Sigmoid colon (tissue), 7 donors: Measurements from ENCODE around the gene FUT2. TPM values are rescaled to one million over a fixed set of nuclear protein-coding genes. Genes with fewer than 3 reads are reported as not detected.
A peak's percentile ranks its signal among the peaks of the same experiment; 100 is the strongest.

Experiments used
- DNase-seq: peaks from one replicate; pipeline ENCODE4 v3.0.0-alpha.2; 2019
- H3K27ac ChIP-seq, 4 donors: fragments of 200-600 bp; sonication (generic); one replicate each; pipeline ENCODE4 v1.5.1; 2016 to 2019; ENCODE audit warnings: mild to moderate bottlenecking in 1 of 4
- H3K27me3 ChIP-seq, 3 donors: fragments of 200-600 bp; sonication (generic); one replicate each; pipeline ENCODE4 v1.5.1; 2019; ENCODE audit warnings: mild to moderate bottlenecking in 1 of 3
- H3K36me3 ChIP-seq, 4 donors: fragments of 200-600 bp; sonication (generic); one replicate each; pipeline ENCODE4 v1.5.1; 2016 to 2019
- H3K4me1 ChIP-seq, 4 donors: fragments of 200-600 bp; sonication (generic); one replicate each; pipeline ENCODE4 v1.5.1; 2017 to 2019
- H3K4me3 ChIP-seq, 4 donors: fragments of 200-600 bp; sonication (generic); one replicate each; pipeline ENCODE4 v1.5.1; 2017 to 2019; ENCODE audit warnings: mild to moderate bottlenecking in 2 of 4, moderate library complexity in 1 of 4
- H3K9me3 ChIP-seq, 4 donors: fragments of 200-600 bp in 3 of 4; sonication (generic) in 3 of 4; one replicate each; pipeline versions ENCODE4 v1.5.1 to v1.6.1; 2013 to 2019
- EP300 ChIP-seq, 4 donors: sonication (generic); formaldehyde crosslinking; IDR thresholded peaks; one replicate each; pipeline ENCODE4 v1.6.1; 2017; ENCODE audit warnings: antibody characterized with exemption in 4 of 4
- POLR2A ChIP-seq, 2 donors: fragments of 450-650 bp; IDR thresholded peaks; one replicate each; pipeline ENCODE4 v1.6.1; 2016; ENCODE audit warnings: antibody characterized with exemption in 2 of 2, mild to moderate bottlenecking in 2 of 2, moderate library complexity in 2 of 2
- POLR2AphosphoS5 ChIP-seq, 4 donors: sonication (generic); formaldehyde crosslinking; IDR thresholded peaks; one replicate each; pipeline ENCODE4 v1.6.1; 2017; ENCODE audit warnings: antibody characterized with exemption in 4 of 4
- WGBS, 2 donors: extraction: QIAGEN DNeasy Blood & Tissue Kit; methylation state at CpG; one replicate each; pipeline ENCODE4 v1.1.7; 2013; 5-methylcytosine and 5-hydroxymethylcytosine counted together
- intact Hi-C: fragments of 100-400 bp; cut with DNase I; formaldehyde crosslinking; loops from one replicate; pipeline ENCODE4 v1.15.1; 2023
- polyA plus RNA-seq, 3 donors: library from polyadenylated mRNA; stranded (reverse); fragments of 200-250 nt; gene quantifications; one replicate each; pipeline ENCODE4 v1.2.3, GENCODE V29; 2013
- total RNA-seq, 4 donors: library from RNA; depleted of rRNA; stranded (reverse); fragments of >200 nt; gene quantifications; one replicate each; pipeline ENCODE4 v1.1.0, GENCODE V29; 2016
- TF ChIP-seq, protein P1 (sequence below), 4 experiments: fragments of 450-650 bp in 3 of 4; fragments of 200-600 bp in 1 of 4; IDR thresholded peaks; one replicate each; pipeline ENCODE4 v1.5.1; 2016 to 2019; ENCODE audit warnings: antibody characterized with exemption in 4 of 4, mild to moderate bottlenecking in 3 of 4, moderate library complexity in 2 of 4
- donor health status: healthy with polysubstance abuse.
- donor health status: Bipolar disorder and iron deficiency.
- donor health status: healthy.

Gene FUT2
- total and polyA plus RNA-seq, 7 donors = 37.2 to 62.7 (median 59.4) TPM; not detected in 4

DNA sequence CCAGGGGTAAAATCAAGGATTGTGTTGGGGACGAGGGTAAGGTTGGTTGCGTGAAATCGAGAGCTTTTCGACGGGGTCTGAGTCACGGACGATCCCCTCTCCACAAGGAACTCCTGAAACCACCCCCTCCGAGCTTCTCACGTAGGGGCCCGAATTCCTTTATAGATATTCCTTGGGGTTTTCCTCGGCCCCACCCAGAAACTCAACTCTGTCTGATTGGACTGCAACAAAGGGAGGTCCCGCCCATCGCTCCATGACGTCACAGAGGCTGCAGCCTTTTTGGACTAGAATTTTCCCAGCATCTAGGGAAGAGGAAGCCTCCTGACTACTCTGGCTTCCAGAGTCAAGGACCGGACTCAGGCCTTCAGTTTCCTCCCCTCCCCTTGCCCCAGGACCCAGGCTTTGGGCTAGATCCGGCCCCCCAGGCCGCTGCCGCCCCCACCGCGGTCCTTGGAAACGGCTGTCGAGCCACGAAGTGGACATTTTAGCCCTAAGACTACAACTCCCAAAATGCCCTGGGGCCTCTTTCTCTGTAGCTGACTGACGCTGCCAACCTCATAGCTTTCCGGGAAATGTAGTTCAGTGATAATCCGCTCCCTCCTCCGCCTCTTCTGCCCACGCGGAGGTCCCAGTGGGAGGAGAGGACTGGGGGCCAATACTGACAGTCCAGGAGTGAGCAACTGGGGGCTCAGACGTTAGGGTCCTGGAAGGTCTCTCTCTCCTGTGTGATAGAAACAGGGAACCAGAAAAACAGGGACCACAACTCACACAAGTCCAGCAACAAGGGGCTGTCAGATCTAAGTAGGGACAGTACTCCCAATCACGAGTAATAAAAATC is 51.2 kb downstream of the FUT2 start, which contains the start of gene IZUMO1:
Gene IZUMO1, minus strand, starts transcription at position 172 of the 838 bp plus-strand sequence. CDS start 1,050 bp downstream, outside the sequence.
- TF ChIP-seq POLR2A (IDR thresholded peaks at IDR 0.05) = no peak
- TF ChIP-seq EP300 (IDR thresholded peaks at IDR 0.05) = no peak
- TF ChIP-seq POLR2AphosphoS5 (IDR thresholded peaks at IDR 0.05) = no peak
- TF ChIP-seq, protein P1, sequence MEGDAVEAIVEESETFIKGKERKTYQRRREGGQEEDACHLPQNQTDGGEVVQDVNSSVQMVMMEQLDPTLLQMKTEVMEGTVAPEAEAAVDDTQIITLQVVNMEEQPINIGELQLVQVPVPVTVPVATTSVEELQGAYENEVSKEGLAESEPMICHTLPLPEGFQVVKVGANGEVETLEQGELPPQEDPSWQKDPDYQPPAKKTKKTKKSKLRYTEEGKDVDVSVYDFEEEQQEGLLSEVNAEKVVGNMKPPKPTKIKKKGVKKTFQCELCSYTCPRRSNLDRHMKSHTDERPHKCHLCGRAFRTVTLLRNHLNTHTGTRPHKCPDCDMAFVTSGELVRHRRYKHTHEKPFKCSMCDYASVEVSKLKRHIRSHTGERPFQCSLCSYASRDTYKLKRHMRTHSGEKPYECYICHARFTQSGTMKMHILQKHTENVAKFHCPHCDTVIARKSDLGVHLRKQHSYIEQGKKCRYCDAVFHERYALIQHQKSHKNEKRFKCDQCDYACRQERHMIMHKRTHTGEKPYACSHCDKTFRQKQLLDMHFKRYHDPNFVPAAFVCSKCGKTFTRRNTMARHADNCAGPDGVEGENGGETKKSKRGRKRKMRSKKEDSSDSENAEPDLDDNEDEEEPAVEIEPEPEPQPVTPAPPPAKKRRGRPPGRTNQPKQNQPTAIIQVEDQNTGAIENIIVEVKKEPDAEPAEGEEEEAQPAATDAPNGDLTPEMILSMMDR (IDR thresholded peaks at IDR 0.05) = no peak
- intact Hi-C loops = loop anchor here (5.0 kb wide), 1 partner anchor 35 kb away; no protein-coding TSS in a partner anchor
- Histone ChIP-seq H3K9me3 (no peaks in the 10 kb centered on the region), H3K27ac (peak within 1 kb of the TSS; percentile 25 to 68 (median 54)), H3K36me3 (no peaks in the 10 kb centered on the region), H3K4me1 (peaks cover 0 to under 1% (median under 1%) of the 10 kb centered on the region in 4 donors), H3K27me3 (peaks cover 15 to 47% (median 44%) of the 10 kb centered on the region in 3 donors), H3K4me3 (peak within 1 kb of the TSS; percentile 16 to 47 (median 32))
- WGBS, 2 donors = 11 to 25% methylated on average over 31 of the region's 31 CpGs
- peak; percentile 84 for DNase-seq

DNA sequence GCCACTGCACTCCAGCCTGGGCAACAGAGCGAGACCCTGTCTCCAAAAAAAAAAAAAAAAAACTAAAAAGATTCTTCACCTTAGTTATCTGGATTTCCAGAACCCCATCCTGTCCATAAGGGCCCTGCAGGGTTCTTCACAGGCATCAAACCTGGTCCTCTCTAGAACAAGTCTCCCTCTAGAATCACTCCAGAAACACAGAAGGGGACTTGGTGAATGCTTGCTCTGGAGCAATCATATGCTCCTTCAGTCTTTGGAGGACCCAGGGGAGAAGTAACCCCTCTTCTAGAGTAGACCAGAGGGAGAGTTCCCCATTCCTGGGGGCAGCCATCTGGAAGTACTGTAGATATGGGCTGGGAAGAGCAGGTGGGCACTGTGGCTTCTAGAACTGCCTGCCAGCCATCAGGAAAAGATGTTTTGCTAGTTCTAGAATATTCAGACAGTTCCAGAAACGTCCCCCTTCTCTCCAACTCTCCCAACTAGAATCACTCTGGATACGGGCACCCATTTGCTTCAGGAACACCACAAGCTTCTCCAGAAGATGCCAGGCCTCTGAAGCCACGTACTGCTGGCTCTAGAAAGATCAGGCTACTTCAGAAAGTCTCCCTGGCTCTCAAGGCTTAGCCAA is 53.9 kb downstream of the FUT2 start:
- H3K4me1 ChIP-seq = peaks cover 0 to 15% (median 13%) of the 10 kb centered on the region in 4 donors
- intact Hi-C loops = loop anchor here (5.0 kb wide), 1 partner anchor 37 kb away; no protein-coding TSS in a partner anchor
- TF ChIP-seq, protein P1 (IDR thresholded peaks at IDR 0.05) = no peak
- no peak for TF ChIP-seq EP300 (IDR thresholded peaks at IDR 0.05)
- TF ChIP-seq POLR2A (IDR thresholded peaks at IDR 0.05) = no peak
- no peak for TF ChIP-seq POLR2AphosphoS5 (IDR thresholded peaks at IDR 0.05)
- H3K4me3 ChIP-seq = no peak overlapping the region
- DNase-seq = no peak
- H3K36me3 ChIP-seq = no peaks in the 10 kb centered on the region
- H3K9me3 ChIP-seq = no peaks in the 10 kb centered on the region
- no peak overlapping the region for H3K27ac ChIP-seq
- H3K27me3 ChIP-seq = peaks cover 25 to 64% (median 58%) of the 10 kb centered on the region in 3 donors
- WGBS, 2 donors = 74 to 83% methylated on average over 4 of the region's 4 CpGs

DNA sequence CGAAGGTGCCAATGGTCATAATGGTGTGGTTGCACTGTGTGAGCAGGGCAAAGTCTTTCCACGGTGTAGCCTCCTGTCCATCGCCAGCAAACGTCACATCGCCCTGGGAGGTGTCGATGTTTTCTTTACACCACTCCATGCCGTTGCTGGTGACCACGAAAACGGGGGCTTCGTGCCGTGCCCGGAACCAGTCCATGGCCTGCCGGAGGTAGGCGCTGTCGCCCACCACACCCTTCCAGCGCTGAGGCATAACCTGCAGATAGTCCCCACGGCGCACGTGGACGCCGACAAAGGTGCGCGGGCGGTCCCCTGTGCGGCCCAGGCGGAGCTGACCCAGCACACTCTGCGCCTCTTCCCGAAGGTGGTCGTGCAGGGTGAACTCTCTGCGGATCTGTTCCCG is 54.6 kb downstream of the FUT2 start:
- Histone ChIP-seq H3K4me3 (no peak overlapping the region), H3K27me3 (peaks cover 25 to 64% (median 58%) of the 10 kb centered on the region in 3 donors), H3K4me1 (peaks cover 0 to 15% (median 13%) of the 10 kb centered on the region in 4 donors), H3K36me3 (no peaks in the 10 kb centered on the region), H3K9me3 (no peaks in the 10 kb centered on the region), H3K27ac (no peak overlapping the region)
- no peak for DNase-seq
- intact Hi-C loops = no loop called here
- 95% methylated on average over 31 of the region's 31 CpGs for WGBS, 2 donors
- TF ChIP-seq, protein P1 (IDR thresholded peaks at IDR 0.05) = no peak
- TF ChIP-seq POLR2A (IDR thresholded peaks at IDR 0.05) (no peak), POLR2AphosphoS5 (IDR thresholded peaks at IDR 0.05) (no peak), EP300 (IDR thresholded peaks at IDR 0.05) (no peak)

DNA sequence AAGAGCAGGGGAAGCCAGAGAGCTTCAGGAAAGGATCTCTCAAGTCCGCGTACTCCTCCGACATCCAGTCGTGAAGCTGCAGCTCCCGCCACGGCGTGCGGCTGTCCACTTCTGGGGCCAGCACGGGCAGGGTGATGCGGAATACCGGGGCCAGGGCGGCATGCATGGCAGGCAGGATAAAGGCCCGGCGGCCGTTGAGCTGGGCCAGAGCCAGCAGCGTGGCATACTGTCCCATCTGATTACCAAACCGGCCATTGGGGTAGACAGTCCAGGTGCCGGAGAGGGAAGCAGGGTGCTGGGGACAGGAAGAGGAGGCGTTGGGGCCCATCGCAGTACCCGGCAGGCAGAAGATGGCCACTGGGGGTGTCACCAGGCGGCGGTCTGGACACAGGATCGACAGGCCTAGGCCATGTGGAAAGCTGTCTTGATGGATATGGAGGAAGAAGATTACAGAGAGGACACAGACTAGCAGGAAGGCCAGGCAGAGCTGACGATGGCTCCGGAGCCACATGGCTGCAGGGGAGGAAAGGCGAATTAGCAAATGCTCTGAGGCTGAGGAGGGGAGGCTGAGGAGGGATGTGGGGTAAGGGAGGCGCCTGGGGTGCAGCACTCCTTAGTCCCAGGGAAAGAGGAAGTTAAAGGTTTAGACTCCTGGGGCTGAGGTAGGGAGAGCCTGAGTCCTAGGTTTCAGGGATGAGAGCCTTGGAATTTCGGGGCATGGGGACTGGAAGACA is 55.2 kb downstream of the FUT2 start:
- no peak for DNase-seq
- Histone ChIP-seq H3K27ac (no peak overlapping the region), H3K4me1 (peaks cover 0 to 15% (median 13%) of the 10 kb centered on the region in 4 donors), H3K27me3 (peaks cover 19 to 58% (median 52%) of the 10 kb centered on the region in 3 donors), H3K4me3 (no peak overlapping the region), H3K9me3 (no peaks in the 10 kb centered on the region), H3K36me3 (no peaks in the 10 kb centered on the region)
- TF ChIP-seq POLR2AphosphoS5 (IDR thresholded peaks at IDR 0.05) = no peak
- TF ChIP-seq, protein P1 (IDR thresholded peaks at IDR 0.05) = no peak
- TF ChIP-seq EP300 (IDR thresholded peaks at IDR 0.05) = no peak
- TF ChIP-seq POLR2A (IDR thresholded peaks at IDR 0.05) = no peak
- intact Hi-C loops = no loop called here
- WGBS, 2 donors = 92% methylated on average over 29 of the region's 29 CpGs
